Ureter (tissue), 1 donor: ENCODE measurements around the gene HLF. TPM values are rescaled to one million over a fixed set of nuclear protein-coding genes. Genes with fewer than 3 reads are reported as not detected.

Experiments used
- DNase-seq: peaks from one replicate; pipeline ENCODE4 v3.0.0-alpha.2; 2020; ENCODE audit warnings: low spot score
- total RNA-seq: library from RNA; stranded (reverse); gene quantifications from one replicate; pipeline ENCODE4 v1.2.4, GENCODE V29; 2023
- donor health status: DM: yes; HTN: yes; CAD: no.

Gene HLF
- total RNA-seq, 1 donor from 2014 or later: 23.8 TPM

- no peak for DNase-seq
Measured at GRCh38 chr17:55258578-55259135, 6.1 kb upstream of the HLF start.

- no peak for DNase-seq
Measured at GRCh38 chr17:55259684-55260111, 5.1 kb upstream of the HLF start.

GRCh38 chr17:55261311-55261710, 3.4 kb upstream of the HLF start:
- no peak for DNase-seq

GRCh38 chr17:55263569-55264277, 1.0 kb upstream of the HLF start:
- no peak for DNase-seq

- DNase-seq: no peak
Measured at GRCh38 chr17:55264278-55264644, 499 bp upstream of the HLF start.

GRCh38 chr17:55265311-55266021, 706 bp downstream of the HLF start:
- no peak for DNase-seq

- no peak for DNase-seq
Measured at GRCh38 chr17:55266051-55266957, 1.5 kb downstream of the HLF start.

- DNase-seq: no peak
Measured at GRCh38 chr17:55266958-55267688, 2.4 kb downstream of the HLF start.

GRCh38 chr17:55267777-55268648, 3.3 kb downstream of the HLF start:
- DNase-seq: no peak

GRCh38 chr17:55268649-55269480, 4.1 kb downstream of the HLF start:
- no peak for DNase-seq

GRCh38 chr17:55269894-55270293, 5.1 kb downstream of the HLF start:
- no peak for DNase-seq

- no peak for DNase-seq
Measured at GRCh38 chr17:55271223-55271571, 6.4 kb downstream of the HLF start.

- no peak for DNase-seq
Measured at GRCh38 chr17:55271958-55272710, 7.4 kb downstream of the HLF start.

- no peak for DNase-seq
Measured at GRCh38 chr17:55272711-55273578, 8.2 kb downstream of the HLF start.

- DNase-seq: no peak
Measured at GRCh38 chr17:55273579-55274354, 9.0 kb downstream of the HLF start.

- DNase-seq: no peak
Measured at GRCh38 chr17:55274355-55275255, 9.8 kb downstream of the HLF start.
